Transverse colon (tissue), 4 donors: Measurements from ENCODE around the gene MUC5B. TPM values are rescaled to one million over a fixed set of nuclear protein-coding genes. Genes with fewer than 3 reads are reported as not detected.

Source experiments
- DNase-seq: peaks from one replicate; pipeline ENCODE4 v3.0.0-alpha.2; 2019
- H3K27ac ChIP-seq, 4 donors: fragments of 200-600 bp; sonication (generic); 2 replicates each; pipeline ENCODE4 v1.5.1; 2016 to 2018; ENCODE audit warnings: inconsistent platforms in 4 of 4
- H3K27me3 ChIP-seq: fragments of 200-600 bp; sonication (generic); 2 replicates; pipeline ENCODE4 v1.5.1; 2017; ENCODE audit warnings: inconsistent platforms
- H3K36me3 ChIP-seq, 4 donors: fragments of 200-600 bp; sonication (generic); 2 replicates each; pipeline ENCODE4 v1.5.1; 2017 to 2019; ENCODE audit warnings: inconsistent platforms in 4 of 4
- H3K4me1 ChIP-seq, 4 donors: fragments of 200-600 bp; sonication (generic); 2 replicates each; pipeline ENCODE4 v1.5.1; 2017 to 2020; ENCODE audit warnings: inconsistent platforms in 4 of 4
- H3K4me3 ChIP-seq, 4 donors: fragments of 200-600 bp; sonication (generic); 1 replicate in 1 of 4; 2 replicates in 3 of 4; pipeline versions ENCODE4 v1.5.1 to v1.6.1; 2017 to 2019; ENCODE audit warnings: inconsistent platforms in 4 of 4
- H3K9me3 ChIP-seq, 2 donors: fragments of 200-600 bp; sonication (generic); 2 replicates each; pipeline ENCODE4 v1.5.1; 2017 to 2019; ENCODE audit warnings: inconsistent platforms in 2 of 2
- EP300 ChIP-seq: sonication (generic); formaldehyde crosslinking; IDR thresholded peaks from one replicate; pipeline ENCODE4 v1.6.1; 2017; ENCODE audit warnings: antibody characterized with exemption, low read depth
- POLR2A ChIP-seq: fragments of 450-650 bp; IDR thresholded peaks from one replicate; pipeline ENCODE4 v1.6.1; 2016; ENCODE audit warnings: antibody characterized with exemption, mild to moderate bottlenecking, moderate library complexity
- POLR2AphosphoS5 ChIP-seq, 3 donors: sonication (generic); formaldehyde crosslinking; IDR thresholded peaks; one replicate each; pipeline ENCODE4 v1.6.1; 2016; ENCODE audit warnings: antibody characterized with exemption in 3 of 3
- WGBS, 2 donors: methylation state at CpG; one replicate each; pipeline ENCODE4 v1.1.5; 2018; ENCODE audit warnings: low coverage in 1 of 2; 5-methylcytosine and 5-hydroxymethylcytosine counted together
- in situ Hi-C, 4 donors: fragments of 200-750 bp; cut with MboI; loops; one replicate each; pipeline versions ENCODE4 v1.15.0 to v1.15.1; 2017; ENCODE audit warnings: low sequenced_read_pairs in 3 of 4, low pct_ligation_motif_present in 1 of 4, low pct_unique_long_range_greater_than_20kb in 1 of 4
- intact Hi-C: fragments of 100-400 bp; cut with DNase I; formaldehyde crosslinking; loops from one replicate; pipeline ENCODE4 v1.15.1; 2023; ENCODE audit warnings: low total_unique reads
- total RNA-seq, 4 donors: library from RNA; depleted of rRNA; stranded (reverse); fragments of >200 nt; gene quantifications; one replicate each; pipeline ENCODE4 v1.1.0, GENCODE V29; 2016
- TF ChIP-seq, protein P1 (sequence below), 5 experiments: fragments of 200-600 bp in 3 of 5; fragments of 450-650 bp in 2 of 5; sonication (generic) in 3 of 5; IDR thresholded peaks; 1 replicate in 2 of 5; 2 replicates in 3 of 5; pipeline ENCODE4 v1.5.1; 2016 to 2017; ENCODE audit warnings: antibody characterized with exemption in 5 of 5, inconsistent platforms in 3 of 5, mild to moderate bottlenecking in 2 of 5, moderate library complexity in 1 of 5

MUC5B gene
- total RNA-seq, 4 donors from 2014 or later, result 58.0 to 825 (median 85.6) TPM

DNA sequence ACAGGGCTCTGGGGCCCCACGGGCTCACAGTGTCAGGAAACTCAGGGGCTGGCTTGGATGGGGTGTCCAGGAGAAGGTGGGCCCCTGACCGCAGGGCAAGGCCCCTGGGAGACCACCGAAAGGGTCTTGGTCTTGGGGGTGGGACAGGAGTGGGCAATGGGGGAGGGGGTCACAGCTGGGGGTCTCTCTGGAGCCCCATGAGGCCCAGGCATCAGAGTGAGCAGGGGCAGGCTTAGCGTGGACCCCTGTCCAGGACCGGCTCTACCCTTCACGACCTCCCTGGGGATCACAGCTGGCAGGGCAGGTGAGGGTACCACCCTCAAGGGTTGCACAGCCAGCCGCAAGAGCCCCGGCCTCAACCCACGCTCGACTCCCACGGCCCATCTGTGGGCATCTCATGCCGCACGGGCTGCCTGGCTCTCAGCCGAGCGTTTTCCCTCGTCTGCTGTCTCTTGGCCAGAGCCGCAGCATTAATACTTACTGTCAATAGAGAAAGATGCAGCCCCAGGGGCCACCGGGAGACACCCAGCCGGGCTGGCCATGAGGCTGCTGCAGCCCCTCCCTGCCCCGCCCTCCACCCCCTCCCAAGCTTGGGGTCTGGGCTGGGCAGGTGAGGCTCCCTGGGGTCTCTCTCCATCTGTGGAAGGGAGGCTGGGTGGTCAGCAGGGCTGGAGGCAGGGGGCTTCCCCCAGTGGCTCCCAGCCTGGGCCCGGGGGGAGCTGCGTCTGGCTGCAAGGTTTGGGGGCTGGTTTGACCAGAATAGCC lies 662 bp downstream of the MUC5B start:
- no peaks in the 10 kb centered on the region for H3K9me3 ChIP-seq
- WGBS, 2 donors, result 58 to 73% methylated on average over 3 to 20 of the region's 22 CpGs
- peak overlapping the region in 3 of 4 donors; percentile 8 to 37 (median 34) for H3K4me3 ChIP-seq
- H3K4me1 ChIP-seq, result peaks cover 0 to 52% (median 50%) of the 10 kb centered on the region in 4 donors
- H3K27me3 ChIP-seq, result peaks cover 31% of the 10 kb centered on the region
- no peaks in the 10 kb centered on the region for H3K36me3 ChIP-seq
- in situ Hi-C loops, result loop anchor here in 2 of 4 donors (25.0 kb wide), 1 partner anchor 289 kb away; no protein-coding TSS in a partner anchor
- intact Hi-C loops, result no loop called here
- peak; percentile 36 for DNase-seq
- TF ChIP-seq POLR2A (peak; percentile 5), EP300 (no peak), POLR2AphosphoS5 (IDR thresholded peaks at IDR 0.05) (no peak)
- TF ChIP-seq, protein P1, sequence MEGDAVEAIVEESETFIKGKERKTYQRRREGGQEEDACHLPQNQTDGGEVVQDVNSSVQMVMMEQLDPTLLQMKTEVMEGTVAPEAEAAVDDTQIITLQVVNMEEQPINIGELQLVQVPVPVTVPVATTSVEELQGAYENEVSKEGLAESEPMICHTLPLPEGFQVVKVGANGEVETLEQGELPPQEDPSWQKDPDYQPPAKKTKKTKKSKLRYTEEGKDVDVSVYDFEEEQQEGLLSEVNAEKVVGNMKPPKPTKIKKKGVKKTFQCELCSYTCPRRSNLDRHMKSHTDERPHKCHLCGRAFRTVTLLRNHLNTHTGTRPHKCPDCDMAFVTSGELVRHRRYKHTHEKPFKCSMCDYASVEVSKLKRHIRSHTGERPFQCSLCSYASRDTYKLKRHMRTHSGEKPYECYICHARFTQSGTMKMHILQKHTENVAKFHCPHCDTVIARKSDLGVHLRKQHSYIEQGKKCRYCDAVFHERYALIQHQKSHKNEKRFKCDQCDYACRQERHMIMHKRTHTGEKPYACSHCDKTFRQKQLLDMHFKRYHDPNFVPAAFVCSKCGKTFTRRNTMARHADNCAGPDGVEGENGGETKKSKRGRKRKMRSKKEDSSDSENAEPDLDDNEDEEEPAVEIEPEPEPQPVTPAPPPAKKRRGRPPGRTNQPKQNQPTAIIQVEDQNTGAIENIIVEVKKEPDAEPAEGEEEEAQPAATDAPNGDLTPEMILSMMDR (IDR thresholded peaks at IDR 0.05), result no peak
- peak overlapping the region; percentile 66 to 94 (median 78) for H3K27ac ChIP-seq

DNA sequence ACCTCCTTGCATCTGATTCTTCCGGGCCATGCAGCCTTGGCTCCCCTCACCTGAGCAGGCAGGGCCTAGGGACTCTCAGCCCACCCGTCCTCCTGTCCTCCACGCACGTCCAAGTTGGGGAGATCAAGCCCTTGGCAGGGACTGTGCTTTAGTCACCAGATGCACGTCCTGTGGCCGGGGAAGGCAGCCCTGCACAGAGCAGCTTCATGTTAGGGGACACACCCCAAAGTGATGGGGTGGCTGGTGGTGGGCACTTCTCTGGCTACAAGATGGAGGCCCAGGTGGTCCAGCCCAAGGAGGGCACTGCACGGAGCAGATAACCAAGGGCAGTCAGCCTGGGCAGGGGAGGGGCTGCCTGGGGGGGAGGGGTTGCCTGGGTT lies 1.2 kb downstream of the MUC5B start:
- H3K9me3 ChIP-seq, result no peaks in the 10 kb centered on the region
- no peak for TF ChIP-seq EP300
- TF ChIP-seq, protein P1 (IDR thresholded peaks at IDR 0.05), result no peak
- TF ChIP-seq POLR2A, result no peak
- no peak for TF ChIP-seq POLR2AphosphoS5 (IDR thresholded peaks at IDR 0.05)
- in situ Hi-C loops (loop anchor here in 2 of 4 donors (25.0 kb wide), 1 partner anchor 288 kb away; no protein-coding TSS in a partner anchor), intact Hi-C loops (no loop called here)
- peak overlapping the region; percentile 66 to 94 (median 78) for H3K27ac ChIP-seq
- WGBS, 2 donors, result 18% methylated on average over 6 of the region's 7 CpGs; no CpG with 5 or more reads in 1 of the 2 donors
- peaks cover 0 to 49% (median 47%) of the 10 kb centered on the region in 4 donors for H3K4me1 ChIP-seq
- H3K36me3 ChIP-seq, result no peaks in the 10 kb centered on the region
- H3K4me3 ChIP-seq, result peak overlapping the region in 3 of 4 donors; percentile 8 to 37 (median 34)
- H3K27me3 ChIP-seq, result peaks cover 26% of the 10 kb centered on the region
- DNase-seq, result no peak

DNA sequence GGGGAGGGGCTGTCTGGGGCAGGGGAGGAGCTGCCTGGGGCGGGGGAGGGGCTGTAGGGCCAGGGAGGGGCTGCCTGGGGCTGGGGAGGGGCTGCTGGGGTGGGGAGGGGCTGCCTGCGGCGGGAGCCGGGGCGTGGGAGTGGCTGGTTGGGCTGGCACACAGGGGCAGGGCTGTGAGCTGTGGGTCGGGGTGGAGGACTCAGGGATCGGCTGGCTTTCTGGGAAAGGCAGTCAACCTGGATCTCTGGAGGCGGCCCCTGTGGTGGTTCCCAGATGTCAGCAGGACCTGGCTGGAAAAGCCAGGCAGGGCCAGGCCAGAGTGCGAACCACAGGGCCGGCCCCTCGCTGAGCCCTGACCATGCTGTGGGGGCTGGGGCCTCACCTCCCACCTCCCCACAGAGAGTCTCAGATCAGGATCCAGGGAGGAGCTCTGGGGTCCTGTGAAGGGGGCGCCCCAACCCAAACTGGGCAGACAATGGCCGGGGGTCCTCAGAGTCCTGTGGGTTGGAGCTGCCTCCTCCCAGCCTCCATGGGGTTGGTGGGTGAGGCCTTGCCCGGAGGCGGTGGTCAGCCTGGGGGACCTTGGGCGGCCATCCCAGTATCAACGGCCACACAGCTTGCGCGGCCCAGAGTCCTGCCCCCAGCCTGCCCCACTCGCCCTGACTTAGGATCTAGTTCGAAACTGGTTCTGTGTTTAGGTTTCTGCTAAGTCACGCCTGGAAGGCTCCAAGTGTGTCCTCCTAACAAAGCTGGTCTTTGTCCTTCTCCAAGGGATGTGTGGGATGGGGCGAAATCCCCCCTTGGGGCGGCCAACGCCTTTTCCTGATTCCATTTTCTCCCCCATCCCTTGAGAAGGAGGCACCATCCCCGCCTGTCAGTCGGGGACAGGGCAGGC lies 1.9 kb downstream of the MUC5B start:
- Histone ChIP-seq H3K9me3 (no peaks in the 10 kb centered on the region), H3K36me3 (no peaks in the 10 kb centered on the region), H3K4me1 (peaks cover 0 to 50% (median 46%) of the 10 kb centered on the region in 4 donors), H3K27me3 (peaks cover 22% of the 10 kb centered on the region), H3K27ac (peak overlapping the region; percentile 17 to 94 (median 60)), H3K4me3 (peak overlapping the region in 2 of 4 donors; percentile 3 to 34)
- in situ Hi-C loops (loop anchor here in 2 of 4 donors (25.0 kb wide), 1 partner anchor 288 kb away; no protein-coding TSS in a partner anchor), intact Hi-C loops (no loop called here)
- DNase-seq, result peak; percentile 81
- TF ChIP-seq, protein P1 (IDR thresholded peaks at IDR 0.05), result no peak
- TF ChIP-seq EP300 (no peak), POLR2A (no peak), POLR2AphosphoS5 (IDR thresholded peaks at IDR 0.05) (no peak)
- WGBS, 2 donors, result 51% methylated on average over 25 of the region's 27 CpGs; no CpG with 5 or more reads in 1 of the 2 donors
